Left ventricle myocardium superior (tissue), 1 donor: ENCODE data around the gene GNLY. TPM values are rescaled to one million over a fixed set of nuclear protein-coding genes. Genes with fewer than 3 reads are reported as not detected.
"Not testable (repeated sequence)": the region's sequence is repeated elsewhere in the genome, so short reads cannot be mapped to it uniquely, and the experiment has no call there.

ENCODE experiments used
- ATAC-seq: fragments of 200-7000 bp; cut with Tn5 transposase; one replicate; pipeline ENCODE4 v1.9.1; 2020; ENCODE audit warnings: mild to moderate bottlenecking, moderate library complexity
- DNase-seq: peaks from one replicate; pipeline ENCODE4 v3.0.0-alpha.2; 2020
- intact Hi-C: fragments of 100-400 bp; cut with micrococcal nuclease; formaldehyde crosslinking; loops from one replicate; pipeline ENCODE4 v1.11.0; 2022
- total RNA-seq: library from RNA; stranded (reverse); fragmentation: NEBNext Ultra II Directional; extraction: Animal tissue kit (Norgen Biotek cat#: 25700); gene quantifications from one replicate; pipeline ENCODE4 v1.2.1, GENCODE V29; 2021
- donor health status: DM: no; HTN: yes; CAD: no; lungs with severe emphysema.

GNLY gene
- total RNA-seq, 1 donor from 2014 or later = 2.3 TPM

DNA sequence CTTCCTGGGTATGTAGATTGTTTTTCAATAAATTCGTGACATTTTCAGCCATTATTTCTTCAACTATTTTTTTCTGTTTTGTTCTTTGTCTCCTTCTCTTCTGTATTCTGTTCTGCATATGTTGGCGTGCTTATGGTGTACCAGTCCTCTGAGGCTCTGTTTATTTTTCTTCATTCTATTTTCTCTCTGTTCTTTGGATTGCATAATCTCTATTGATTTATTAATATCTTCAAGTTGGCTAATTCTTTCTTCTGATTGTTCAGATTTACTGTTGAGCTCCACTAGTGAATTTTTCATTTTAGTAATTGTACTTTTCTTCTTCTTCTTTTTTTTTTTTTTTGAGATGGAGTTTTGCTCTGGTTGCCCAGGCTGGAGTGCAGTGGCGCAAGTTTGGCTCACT lies 9.9 kb downstream of the GNLY start:
- no peak for ATAC-seq
- intact Hi-C loops = no loop called here

DNA sequence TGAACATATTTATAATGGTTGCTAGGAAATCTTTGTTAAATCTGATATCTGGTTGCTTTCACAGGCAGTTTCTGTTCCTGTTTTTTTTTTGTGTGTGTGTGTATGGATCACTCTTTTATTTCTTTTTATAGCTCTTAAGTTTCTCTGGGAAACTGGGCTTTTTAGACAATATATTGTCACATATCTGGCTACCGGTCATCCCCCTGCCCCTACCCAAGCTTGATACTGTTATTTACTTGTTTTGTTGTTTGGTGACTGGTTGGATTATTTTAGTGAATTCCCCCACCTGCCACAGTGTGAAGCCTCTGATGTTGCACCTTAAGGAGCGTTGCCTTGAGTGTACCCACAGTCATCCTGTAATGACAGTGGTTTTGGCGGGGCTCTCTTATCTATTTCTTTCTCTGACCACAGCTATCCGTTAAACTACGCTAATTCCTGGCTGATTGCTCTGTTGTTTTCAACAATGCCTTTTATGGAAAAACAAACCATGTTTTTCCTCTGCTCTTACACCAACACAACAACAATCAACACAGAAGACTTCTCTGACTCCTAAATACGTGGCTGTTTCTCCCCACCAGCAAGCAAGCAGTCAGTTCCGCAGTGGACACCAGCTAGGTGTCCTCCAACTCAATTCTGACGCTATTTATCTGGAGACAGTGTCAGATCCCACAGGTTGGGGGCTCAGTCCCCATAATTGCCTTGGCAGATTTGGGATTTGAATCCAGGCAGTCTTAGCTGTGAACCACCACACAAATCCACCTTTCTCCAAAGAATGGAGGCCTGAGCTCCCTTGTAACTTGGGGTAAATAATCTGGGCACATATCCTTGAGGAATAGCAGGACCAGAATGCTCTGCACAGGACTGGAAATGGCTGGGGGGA lies 10.9 kb downstream of the GNLY start:
- DNase-seq = no peak
- intact Hi-C loops = no loop called here
- ATAC-seq = no peak

More for the DNA sequence above, 9.9 kb downstream of the GNLY start:
- no peak for DNase-seq

DNA sequence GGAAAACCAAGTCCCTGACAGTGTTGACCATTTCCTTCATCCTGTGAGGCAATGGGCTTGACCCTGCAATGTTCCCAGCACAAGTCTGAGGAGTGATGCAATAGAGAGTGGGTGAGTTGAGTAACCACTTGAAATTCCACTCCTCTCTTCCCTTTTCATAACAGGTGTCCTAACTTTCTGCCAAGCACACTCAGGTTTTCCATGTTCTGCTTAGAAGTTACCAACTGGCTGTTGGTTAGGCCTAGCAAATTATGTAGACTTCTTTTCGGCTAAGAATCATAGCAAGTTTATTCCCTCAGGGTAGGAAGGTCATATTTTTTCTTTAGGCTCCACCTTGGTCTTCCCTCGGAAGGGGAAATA lies 11.5 kb downstream of the GNLY start:
- DNase-seq (no peak), ATAC-seq (peak; percentile 72)
- intact Hi-C loops = no loop called here

DNA sequence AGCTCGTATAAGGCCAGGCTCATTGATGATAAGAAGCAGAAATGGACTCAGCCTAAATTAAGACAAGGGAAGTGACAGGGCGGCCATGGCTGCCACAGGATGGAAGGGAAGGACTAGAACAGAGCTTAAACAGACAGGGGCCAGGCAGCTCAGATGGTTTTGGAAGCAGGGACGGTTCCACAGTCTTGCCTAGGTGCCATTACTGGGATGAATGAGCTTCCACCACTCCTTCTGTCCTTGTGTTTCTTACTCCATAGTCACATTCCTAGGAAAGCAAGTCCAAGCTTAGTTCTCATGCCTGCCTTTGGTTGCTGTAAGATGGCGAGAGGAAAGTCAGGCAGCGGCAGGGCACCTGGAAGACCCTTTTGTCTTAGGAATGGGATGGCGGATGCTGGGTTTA lies 11.9 kb downstream of the GNLY start:
- DNase-seq (no peak), ATAC-seq (no peak)
- intact Hi-C loops = no loop called here

DNA sequence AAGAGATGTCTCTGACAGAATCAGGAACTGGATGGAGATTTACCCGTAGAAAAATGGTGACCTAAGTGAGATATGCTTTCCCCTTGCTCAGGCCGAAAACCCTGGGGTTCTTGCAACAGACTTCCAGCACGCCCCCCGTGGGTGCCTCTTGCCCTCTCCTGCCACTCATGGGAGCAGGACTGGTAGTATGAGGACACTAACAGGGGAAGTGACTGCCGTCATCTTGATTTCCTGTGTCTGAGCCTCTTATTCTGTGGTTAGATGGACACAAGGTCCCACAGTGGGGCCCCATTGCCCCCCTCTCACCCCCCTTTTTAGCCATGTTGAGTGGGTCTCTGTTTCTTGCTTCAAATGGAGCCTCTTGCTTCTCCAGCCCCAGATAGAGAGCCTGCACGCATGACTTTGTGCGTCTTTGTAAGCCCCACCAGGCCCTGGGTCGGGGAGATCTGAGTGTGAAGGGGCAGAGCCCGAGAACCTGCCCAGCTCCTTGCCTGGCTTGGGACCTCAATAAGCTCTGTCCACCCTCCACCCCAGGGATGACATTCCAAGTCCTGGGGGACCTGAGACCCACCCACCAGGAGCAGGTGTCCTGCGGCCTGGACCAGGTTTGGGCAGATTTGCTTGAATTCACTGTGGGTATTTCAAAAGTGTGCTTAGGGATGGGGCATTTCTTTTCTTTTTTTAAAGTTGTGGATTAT lies 12.6 kb downstream of the GNLY start:
- intact Hi-C loops = no loop called here
- ATAC-seq (peak; percentile 5), DNase-seq (peak; percentile 47)

DNA sequence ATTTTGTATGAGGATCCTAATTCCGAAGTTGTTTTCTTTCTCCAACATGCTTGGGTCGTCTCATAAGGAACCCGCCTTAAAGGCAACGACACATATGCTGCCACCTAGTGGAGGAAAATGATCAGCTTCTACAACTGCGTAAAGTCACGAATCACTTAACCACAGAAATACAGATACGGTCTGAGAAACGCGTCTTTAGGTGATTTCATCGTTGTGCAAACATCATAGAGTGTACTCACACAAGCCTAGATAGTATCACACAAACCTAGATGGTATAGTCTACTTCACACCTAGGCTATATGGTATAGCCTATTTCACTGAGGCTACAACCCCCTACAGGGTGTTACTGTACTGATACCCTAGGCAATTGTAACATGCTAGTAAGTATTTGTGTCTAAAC lies 13.1 kb downstream of the GNLY start:
- DNase-seq = no peak
- peak; percentile 31 for ATAC-seq
- intact Hi-C loops = no loop called here

DNA sequence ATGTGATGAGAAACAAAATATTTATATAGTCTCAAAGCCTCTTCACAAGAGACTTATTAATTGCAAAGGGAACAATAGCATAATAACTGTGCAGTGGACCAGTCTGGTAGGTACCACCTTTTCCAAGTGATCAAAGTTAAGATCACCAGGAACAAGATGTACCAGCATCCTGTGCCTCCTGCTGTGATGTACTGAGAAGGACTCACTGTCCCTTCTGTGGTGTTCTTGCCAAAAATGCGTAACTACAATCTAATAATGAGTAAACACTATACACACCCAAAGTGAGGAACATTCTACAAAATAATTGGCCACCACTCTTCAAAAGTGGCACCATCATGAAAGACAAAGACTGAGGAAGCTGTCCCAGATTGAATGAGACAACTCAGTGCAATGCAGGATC lies 14.5 kb downstream of the GNLY start:
- intact Hi-C loops = no loop called here
- ATAC-seq = no peak
- no peak for DNase-seq

DNA sequence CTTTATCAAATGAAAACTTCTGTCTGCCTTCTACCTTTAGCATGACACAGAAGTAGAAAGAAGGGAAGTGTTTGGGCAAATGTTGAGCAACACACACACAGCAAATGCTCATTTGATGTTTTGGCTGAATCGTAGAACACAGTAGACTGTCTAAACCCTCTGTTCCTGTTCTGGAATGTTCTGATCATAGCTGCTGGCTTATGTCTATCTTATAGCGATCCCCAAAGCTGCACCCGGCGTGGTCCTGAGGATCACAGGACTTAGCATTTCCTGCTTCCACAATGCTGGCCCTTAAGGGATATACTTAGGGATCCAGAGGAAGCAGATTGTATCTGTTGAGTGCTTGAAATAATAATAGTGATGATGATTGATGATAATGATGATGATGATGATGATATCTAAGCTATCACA lies 15.2 kb downstream of the GNLY start:
- DNase-seq (no peak), ATAC-seq (no peak)
- intact Hi-C loops = no loop called here

DNA sequence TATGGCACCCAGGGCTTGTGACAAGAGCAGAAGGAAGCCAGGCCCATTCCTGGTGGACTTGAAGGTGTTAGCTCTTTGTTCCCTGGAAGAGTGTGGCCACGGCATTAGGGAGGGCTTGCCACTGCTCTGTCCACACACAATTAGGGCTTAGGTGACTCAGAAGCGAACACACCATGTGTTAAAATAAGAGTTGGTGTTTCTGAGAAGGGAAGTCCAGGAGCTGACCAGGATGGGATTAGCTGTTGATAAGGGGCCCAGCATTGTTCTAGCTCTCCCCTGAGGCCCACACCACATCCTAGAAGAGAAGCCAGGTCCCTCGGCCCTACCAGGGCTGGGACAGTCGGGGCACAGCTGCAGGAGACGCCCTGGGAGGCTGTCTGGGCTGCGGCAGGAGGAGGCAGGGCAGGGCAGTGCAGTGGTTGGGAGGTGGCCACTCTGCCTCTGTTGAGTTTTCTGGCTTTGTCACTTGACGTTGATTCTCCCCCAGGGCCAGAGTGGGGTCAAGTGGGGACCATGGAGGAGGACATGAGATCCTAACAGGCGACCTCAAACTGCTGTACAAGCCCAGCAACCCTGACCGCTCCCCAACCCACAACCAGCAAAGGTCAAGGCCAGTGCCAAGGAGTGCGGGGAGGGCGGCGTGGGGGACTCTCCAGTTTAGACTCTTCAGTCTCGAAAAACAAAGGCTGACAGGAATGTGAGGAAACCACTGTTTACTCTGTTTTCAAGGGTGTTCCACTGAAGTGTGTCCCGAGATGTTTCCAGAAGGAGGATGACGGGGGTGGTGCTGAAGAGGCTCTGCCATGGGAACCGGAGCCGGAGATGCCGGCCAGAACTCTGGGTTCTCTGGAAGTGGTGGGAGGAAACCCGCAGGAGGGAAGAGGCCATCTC lies 16.8 kb downstream of the GNLY start:
- peak; percentile 59 for ATAC-seq

DNA sequence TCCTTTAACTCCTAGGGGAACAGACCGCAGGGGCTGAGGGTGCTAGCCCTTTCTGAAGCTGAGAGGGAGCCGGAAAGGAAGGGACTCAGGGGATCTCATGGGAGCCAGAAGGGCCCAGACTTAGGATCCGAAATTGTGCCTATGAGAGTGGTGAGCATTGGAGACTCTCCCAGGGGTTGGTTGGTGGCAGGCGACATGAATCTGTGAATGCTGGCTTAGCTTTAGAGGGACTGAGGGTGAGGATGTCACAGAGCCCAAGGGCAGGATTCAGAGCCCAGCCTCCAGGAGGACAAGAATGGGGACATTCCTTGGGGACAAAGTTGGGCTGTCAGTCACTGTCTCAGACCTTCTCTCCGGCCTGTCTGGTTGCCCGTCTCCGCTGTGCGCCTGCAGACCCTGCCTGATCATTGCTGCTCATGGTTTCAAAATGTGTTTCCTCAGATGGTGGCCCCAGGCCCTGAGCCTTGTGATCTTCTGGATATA lies 17.5 kb downstream of the GNLY start:
- DNase-seq = no peak
- intact Hi-C loops = no loop called here
- ATAC-seq = no peak

More for the DNA sequence above, 16.8 kb downstream of the GNLY start:
- intact Hi-C loops = no loop called here
- peak; percentile 56 for DNase-seq

DNA sequence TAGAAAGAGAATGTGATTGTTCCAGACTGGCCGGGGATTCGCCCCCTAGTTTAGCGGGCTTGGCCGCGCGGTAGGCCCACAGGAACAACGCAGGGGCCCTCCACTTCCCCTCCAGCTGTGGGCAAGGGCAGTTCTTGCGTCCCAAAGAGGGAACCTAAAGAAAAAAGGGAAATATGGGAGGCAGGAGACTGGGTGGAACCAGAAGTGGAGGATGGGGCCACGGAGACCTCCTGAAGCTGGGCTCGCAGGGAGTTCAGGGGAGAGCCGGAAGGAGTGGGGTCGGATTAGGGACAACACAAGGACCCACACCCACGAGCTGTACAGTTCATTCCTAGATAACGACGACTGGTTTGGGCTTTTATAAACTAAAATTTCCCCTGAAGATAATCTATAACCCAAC lies 18.2 kb downstream of the GNLY start:
- ATAC-seq (peak; percentile 7), DNase-seq (peak; percentile 59)
- intact Hi-C loops = no loop called here

DNA sequence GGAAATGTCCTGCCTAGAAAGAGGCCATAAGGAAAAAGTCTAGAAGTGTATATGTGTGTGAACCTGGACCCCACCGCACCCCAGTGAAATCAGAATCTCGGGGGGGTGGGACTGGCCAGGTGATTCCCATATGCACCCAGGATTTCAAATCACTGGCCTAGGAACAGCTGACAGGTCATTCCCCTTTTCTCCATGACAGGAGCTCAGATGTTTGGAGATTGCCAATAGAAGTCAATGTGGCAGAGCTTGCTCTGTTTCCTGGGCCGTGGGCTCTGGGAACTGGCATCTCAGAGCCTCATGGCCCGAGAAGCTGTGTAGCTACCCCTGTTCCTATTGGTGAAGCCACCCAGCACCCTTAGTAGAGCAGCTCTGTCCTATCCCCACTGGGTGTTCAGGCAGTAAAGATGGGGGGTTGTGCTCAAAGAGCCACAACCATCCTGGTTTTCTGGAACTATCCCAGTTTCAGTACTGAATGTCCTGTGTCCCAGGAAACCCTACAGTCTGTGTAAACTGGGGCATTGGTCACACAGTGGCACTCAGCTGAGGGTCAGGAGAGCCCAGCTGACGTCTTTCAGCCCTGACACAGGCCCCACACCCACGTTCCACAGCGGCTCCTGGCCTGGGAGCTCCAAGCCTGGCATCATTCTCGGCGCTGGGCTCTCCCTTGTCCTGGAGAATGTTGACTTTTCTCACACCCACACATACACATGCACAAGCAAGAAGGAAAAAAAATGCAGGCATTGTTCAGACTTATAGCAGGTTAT lies 18.9 kb downstream of the GNLY start:
- peak; percentile 74 for DNase-seq
- intact Hi-C loops = no loop called here
- peak; percentile 70 for ATAC-seq

DNA sequence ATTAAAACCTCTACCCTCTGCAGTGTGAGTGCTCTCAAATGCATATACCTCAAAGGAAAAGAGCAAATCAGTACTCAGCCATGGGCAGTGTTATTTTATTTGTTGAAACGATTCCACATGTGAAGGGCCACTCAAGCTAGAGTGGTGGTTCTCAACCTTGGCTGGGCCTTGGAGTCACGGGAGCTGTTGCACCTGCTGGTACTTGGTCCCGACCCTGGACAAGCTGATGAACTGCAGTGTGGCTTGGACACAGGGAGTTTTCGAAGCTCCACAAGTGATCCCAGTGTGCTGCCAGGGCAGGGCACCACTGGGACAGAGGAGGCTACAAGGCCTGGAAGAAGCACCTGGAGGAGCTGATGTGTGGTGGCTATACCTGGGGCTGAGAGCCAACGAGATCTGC lies 19.7 kb downstream of the GNLY start:
- peak; percentile 42 for ATAC-seq
- intact Hi-C loops = no loop called here
- DNase-seq = peak; percentile 46

DNA sequence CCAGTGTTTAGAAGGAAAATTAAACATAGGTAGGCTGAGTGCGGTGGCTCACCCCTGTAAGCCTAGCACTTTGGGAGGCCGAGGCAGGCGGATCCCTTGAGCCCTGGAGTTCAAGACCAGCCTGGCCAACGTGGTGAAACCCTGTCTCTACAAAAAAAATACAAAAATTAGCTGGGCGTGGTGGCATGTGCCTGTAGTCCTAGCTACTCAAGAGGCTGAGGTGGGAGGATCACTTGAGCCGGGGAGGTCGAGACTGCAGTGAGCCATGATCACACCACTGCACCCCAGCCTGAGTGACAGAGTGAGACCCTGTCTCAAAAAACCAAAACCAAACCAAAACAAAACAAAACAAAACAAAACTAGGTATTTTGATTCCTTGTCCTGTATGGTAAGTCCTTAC lies 20.3 kb downstream of the GNLY start:
- DNase-seq, ATAC-seq, intact Hi-C loops: not testable (repeated sequence)

DNA sequence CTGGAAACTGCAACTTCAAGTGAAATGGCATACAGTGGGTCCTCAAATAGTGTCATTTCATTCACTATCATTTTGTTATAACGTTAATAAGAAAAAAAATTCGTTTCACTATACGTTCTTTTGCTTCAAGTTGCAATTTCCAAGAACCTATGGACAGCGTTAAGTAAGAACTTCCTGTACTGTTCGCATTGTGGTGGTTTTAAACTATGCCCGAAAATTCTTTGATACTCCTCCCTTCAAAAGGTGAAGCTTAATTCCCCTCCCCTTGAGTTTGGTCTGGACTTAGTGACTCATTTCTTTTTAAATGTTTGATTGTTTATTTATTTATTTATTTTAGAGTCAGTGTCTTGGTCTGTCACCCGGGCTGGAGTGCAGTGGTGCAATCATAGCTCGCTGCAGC lies 20.7 kb downstream of the GNLY start:
- no peak for ATAC-seq
- intact Hi-C loops = no loop called here

DNA sequence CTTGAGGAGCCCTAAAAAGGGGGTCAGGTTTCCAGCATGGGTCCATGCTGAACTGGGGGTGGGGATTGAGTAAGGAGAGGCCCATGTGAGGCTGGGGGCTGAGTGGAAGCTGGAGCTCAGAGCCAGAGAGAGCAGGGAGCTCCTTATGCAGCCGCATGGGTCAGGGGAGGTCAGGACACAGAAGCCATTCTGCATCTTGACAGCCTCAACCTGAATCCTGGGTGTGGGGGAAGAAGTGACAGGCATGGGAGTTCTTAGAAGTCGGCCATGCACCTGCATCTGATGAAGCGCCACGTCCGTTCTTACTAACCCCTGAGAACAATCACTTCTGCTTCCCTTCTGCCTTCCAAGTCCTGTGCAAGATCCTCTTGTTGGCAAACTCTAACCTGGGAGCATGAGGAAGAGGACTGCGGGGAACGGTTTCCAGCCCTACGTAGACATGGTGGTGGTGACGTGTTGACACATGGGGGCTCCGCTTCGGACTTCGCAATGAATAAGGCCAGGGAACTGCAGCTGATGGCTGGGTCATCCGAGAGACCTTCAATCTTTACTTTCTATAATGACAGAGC lies 22.3 kb downstream of the GNLY start:
- ATAC-seq (no peak), DNase-seq (no peak)
- intact Hi-C loops = no loop called here

More for the DNA sequence above, 20.7 kb downstream of the GNLY start:
- DNase-seq = no peak

DNA sequence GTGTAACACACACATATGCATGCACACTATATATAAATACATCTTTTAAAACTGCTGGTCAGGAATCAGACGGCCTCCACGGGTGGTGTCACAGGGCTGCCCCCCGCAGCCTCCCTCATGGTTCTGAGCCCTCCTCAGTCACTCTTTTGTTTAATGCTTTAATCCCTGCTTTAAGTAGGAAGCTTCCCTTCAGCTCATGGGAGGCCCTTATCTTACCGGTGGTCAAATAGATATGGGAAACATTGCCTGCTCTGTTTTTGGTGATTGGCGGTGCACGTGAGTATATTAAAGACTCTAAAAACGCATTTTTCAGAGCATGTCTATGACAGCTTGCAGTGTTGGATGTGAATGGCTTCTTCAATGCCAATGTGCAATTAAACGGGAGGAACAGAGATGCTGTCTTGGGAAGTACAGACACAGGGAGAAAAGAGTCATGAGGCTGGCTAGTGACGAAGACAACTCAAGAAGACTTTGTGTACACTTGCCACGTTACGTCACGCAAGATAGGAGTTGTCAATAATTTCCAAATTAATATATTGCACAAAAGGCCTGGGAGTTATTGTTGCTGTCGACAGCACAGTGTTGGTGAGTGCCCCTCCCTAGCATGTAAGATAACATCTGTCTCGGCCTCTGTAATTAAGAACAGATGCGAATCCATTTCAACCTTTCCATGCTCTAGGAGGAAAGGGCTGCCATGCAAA lies 23.3 kb downstream of the GNLY start:
- ATAC-seq (no peak), DNase-seq (no peak)
- intact Hi-C loops = no loop called here

DNA sequence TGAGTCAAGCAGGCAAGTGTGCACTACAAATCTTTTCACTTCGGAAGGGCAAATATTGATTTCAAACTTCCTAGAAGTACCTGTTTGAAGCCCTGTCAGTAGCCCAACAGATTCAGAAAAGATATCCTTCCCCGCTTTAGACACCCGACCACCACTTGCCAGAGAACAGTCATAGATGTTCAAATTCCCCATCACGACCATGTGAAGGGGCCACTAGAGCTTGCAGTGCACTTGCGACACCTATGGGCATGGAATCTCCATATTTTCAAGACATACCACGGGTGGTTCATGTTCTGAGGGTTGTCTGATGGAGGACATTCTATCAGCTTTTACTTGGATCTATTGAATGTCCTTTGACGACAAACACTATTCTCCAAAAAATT lies 23.8 kb downstream of the GNLY start:
- no peak for DNase-seq
- ATAC-seq = no peak
- intact Hi-C loops = no loop called here
